GM18861 (cell line): ENCODE data around the gene EHMT2.
"Not testable (repeated sequence)": the region's sequence is repeated elsewhere in the genome, so short reads cannot be mapped to it uniquely, and the experiment has no call there.

Experiments used
- ATAC-seq: cut with Tn5 transposase; IDR thresholded peaks from one replicate; pipeline ENCODE4 v1.9.1; 2021; ENCODE audit not compliant: unreplicated experiment

EHMT2 gene

DNA sequence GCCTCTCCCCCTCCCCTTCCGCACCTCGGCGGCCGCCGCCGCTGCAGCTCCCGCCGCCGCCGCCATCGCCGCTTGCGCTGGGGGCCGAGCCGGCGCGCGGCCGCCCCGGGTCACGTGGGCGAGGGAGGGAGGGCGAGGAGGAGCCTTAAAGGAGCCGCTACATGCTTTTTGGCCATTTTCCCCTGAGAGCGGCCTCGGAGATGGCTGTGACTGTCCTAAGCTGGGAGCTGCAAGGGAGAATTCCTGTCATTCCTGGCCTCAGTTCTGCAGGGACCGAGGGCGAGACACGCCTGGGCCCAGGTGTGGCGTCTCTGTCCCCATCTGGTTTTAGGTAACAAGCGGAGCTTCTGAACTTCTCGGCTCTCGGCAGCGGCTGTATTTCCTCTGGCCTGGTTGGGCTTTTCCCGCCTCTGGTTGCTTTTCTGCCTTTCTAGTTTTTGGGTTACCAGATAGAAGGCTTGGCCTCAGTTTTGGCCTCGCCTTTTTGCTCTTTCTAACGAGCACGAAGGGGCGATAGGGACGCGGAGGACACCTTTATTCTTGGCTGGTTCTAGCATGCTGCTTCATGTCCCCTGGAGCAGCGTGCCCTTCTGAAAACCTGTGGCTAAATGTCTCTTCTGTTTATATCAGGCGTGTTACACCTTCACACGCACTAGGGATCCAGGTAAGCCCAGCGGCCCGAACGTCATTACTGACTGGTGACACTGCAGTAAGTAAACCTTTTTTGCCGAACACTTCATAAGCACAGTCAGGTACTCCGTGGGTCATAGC lies at the start of gene EHMT2:
TSS of gene EHMT2 (minus strand) at position 87 of the 771 bp plus-strand sequence. CDS start at position 66, 21 bp downstream.
- ATAC-seq: peak; percentile 37

DNA sequence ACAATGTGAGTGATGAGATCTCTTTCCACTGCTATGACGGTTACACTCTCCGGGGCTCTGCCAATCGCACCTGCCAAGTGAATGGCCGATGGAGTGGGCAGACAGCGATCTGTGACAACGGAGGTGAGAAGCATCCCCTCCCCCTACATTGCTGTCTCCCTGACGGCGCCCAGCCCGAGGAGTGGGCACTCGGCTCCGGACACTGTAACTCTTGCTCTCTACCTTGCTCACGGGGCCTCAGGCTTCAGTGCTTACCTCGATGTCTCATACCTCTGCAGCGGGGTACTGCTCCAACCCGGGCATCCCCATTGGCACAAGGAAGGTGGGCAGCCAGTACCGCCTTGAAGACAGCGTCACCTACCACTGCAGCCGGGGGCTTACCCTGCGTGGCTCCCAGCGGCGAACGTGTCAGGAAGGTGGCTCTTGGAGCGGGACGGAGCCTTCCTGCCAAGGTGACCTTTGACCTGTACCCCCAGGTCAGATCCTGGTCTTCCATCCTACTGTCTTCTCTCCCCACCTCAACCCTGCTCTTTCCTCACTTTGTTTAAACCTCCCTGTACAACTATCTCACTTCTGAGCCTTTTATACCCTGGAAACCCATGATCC lies 49.7 kb upstream of the EHMT2 start:
- no peak for ATAC-seq

DNA sequence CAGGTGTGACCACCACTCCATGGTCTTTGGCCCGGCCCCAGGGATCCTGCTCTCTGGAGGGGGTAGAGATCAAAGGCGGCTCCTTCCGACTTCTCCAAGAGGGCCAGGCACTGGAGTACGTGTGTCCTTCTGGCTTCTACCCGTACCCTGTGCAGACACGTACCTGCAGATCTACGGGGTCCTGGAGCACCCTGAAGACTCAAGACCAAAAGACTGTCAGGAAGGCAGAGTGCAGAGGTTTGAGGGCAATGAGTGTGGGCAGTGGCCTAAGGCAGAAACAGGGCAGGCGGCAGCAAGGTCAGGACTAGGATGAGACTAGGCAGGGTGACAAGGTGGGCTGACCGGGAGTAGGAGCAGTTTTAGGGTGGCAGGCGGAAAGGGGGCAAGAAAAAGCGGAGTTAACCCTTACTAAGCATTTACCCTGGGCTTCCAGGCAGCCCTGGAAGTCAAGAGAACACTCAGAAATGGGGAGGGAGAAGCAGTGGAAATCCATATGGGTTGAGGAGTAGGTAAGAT lies 48.9 kb upstream of the EHMT2 start:
- no peak for ATAC-seq

DNA sequence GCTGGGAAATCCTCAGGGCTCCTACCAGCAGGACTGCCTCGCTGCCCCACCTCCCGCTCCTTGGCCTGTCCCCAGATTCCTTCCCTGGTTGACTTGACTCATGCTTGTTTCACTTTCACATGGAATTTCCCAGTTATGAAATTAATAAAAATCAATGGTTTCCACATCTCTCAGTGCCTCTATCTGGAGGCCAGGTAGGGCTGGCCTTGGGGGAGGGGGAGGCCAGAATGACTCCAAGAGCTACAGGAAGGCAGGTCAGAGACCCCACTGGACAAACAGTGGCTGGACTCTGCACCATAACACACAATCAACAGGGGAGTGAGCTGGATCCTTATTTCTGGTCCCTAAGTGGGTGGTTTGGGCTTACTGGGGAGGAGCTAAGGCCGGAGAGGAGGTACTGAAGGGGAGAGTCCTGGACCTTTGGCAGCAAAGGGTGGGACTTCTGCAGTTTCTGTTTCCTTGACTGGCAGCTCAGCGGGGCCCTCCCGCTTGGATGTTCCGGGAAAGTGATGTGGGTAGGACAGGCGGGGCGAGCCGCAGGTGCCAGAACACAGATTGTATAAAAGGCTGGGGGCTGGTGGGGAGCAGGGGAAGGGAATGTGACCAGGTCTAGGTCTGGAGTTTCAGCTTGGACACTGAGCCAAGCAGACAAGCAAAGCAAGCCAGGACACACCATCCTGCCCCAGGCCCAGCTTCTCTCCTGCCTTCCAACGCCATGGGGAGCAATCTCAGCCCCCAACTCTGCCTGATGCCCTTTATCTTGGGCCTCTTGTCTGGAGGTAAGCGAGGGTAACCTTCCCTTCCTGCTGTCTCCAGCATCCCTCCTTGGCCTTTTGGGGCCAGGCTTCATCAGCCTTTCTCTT lies 48.2 kb upstream of the EHMT2 start, which contains the start of gene CFB:
TSS of gene CFB (plus strand) at position 589 of the 863 bp plus-strand sequence. CDS start at position 716, 127 bp downstream.
- ATAC-seq: no peak

DNA sequence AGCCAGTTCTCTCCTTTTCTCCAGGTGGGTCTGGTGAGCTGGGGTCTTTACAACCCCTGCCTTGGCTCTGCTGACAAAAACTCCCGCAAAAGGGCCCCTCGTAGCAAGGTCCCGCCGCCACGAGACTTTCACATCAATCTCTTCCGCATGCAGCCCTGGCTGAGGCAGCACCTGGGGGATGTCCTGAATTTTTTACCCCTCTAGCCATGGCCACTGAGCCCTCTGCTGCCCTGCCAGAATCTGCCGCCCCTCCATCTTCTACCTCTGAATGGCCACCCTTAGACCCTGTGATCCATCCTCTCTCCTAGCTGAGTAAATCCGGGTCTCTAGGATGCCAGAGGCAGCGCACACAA lies 47.6 kb upstream of the EHMT2 start:
- ATAC-seq: no peak

DNA sequence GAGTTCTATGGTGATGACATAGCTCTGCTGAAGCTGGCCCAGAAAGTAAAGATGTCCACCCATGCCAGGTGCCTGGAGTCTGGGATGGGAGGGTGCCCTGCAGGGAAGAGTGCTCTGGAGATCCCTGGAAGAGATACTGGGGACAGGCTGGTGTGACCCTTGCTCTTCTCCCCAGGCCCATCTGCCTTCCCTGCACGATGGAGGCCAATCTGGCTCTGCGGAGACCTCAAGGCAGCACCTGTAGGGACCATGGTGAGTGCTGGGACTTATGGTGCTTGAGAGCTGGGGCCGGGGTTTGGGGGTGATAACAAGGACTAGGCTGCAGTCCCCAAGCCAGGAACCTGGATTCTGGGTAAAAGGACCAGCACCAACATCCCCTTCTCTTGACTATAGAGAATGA lies 46.2 kb upstream of the EHMT2 start:
- ATAC-seq: no peak

DNA sequence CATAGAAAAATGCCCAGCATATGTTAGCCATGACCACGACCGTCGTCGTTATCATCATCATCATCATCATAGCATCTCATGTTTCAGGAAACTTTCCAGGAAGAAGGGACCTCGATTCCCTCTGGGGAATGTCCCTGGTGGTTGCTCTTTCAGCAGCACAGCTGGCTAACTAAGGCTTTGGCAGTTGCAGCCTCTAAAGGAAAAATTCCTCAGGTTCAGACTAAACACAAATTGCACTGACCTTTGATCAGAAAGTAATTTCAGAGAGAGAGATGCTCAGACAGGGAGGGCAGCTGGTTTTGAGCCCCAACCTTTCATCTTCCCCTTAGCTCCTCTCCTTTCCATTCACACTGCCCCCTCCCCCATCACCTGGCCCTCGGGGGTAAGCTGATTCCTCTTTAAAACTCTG lies 42.8 kb upstream of the EHMT2 start:
- ATAC-seq: no peak

DNA sequence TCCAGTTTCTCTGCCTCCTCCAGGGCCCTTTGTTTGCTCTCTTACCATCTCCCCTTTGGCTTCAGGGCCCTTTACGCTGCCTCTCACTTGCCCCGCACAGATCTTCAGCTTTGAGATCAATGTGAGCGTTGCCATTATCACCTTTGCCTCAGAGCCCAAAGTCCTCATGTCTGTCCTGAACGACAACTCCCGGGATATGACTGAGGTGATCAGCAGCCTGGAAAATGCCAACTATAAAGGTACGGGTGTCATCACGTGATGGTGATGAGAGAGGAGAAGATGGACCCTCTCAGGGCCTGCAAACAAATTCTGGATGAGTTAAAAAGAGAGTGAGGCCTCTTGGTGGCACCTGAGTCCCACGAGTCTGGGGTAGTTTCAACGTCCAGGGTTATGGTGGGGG lies 38.3 kb upstream of the EHMT2 start:
- no peak for ATAC-seq

DNA sequence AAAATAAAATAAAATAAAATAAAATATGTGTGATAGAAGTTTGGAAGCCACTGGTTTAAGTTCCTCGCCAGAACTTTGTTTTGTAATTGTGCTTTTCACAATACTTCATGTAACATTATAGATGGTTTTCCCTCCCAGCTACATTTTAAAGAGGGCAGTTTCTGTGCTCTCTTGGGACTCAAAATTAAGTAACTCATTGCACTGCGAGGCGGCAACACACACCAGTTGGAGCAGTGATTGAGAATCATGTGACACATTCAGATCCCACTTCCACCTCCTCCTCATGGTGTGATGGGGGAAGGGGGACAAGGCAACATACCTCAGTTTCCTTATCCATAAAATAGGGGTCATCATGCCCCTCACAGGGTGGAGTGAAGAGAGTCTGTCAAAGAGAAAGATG lies 37.5 kb upstream of the EHMT2 start:
- no peak for ATAC-seq

DNA sequence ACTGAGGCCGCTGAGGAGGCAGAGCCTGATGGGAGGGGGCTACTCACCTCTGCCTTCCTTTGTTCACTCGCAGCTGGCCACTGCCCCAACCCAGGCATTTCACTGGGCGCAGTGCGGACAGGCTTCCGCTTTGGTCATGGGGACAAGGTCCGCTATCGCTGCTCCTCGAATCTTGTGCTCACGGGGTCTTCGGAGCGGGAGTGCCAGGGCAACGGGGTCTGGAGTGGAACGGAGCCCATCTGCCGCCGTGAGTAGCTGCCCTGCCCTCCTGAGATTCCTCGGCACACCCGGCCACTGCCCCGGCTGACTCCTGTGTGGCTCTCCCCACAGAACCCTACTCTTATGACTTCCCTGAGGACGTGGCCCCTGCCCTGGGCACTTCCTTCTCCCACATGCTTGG lies 36.0 kb upstream of the EHMT2 start:
- no peak for ATAC-seq

DNA sequence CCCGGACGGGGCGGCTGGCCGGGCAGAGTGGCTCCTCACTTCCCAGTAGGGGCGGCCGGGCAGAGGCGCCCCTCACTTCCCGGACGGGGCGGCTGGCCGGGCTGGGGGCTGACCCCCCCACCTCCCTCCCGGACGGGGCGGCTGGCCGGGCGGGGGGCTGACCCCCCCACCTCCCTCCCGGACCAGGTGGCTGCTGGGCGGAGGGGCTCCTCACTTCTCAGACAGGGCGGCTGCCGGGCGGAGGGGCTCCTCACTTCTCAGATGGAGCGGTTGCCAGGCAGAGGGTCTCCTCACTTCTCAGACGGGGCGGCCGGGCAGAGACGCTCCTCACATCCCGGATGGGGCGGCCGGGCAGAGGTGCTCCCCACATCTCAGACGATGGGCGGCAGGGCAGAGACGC lies 34.6 kb upstream of the EHMT2 start:
- not testable (repeated sequence) for ATAC-seq

DNA sequence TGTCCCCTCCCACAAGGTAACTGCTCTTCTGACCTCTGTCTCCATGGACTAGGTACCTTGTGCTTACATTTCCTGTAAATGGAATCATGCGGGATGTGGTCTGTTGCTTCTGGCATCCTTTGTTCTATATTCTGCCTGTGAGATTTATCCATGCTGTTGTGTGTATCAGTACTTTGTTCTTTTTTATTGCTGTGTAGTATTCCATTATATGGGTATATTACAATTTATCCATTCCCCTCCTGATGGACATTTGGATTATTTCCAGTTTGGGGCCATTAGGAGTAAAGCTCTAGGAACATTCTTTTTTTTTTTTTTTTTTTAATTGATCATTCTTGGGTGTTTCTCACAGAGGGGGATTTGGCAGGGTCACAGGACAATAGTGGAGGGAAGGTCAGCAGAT lies 33.5 kb upstream of the EHMT2 start:
- no peak for ATAC-seq

DNA sequence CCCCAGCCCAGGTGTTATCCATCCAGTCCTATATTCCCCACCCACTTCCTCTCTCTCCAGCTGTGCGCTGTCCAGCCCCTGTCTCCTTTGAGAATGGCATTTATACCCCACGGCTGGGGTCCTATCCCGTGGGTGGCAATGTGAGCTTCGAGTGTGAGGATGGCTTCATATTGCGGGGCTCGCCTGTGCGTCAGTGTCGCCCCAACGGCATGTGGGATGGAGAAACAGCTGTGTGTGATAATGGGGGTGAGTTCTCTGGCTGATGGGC lies 31.1 kb upstream of the EHMT2 start:
- ATAC-seq: no peak

DNA sequence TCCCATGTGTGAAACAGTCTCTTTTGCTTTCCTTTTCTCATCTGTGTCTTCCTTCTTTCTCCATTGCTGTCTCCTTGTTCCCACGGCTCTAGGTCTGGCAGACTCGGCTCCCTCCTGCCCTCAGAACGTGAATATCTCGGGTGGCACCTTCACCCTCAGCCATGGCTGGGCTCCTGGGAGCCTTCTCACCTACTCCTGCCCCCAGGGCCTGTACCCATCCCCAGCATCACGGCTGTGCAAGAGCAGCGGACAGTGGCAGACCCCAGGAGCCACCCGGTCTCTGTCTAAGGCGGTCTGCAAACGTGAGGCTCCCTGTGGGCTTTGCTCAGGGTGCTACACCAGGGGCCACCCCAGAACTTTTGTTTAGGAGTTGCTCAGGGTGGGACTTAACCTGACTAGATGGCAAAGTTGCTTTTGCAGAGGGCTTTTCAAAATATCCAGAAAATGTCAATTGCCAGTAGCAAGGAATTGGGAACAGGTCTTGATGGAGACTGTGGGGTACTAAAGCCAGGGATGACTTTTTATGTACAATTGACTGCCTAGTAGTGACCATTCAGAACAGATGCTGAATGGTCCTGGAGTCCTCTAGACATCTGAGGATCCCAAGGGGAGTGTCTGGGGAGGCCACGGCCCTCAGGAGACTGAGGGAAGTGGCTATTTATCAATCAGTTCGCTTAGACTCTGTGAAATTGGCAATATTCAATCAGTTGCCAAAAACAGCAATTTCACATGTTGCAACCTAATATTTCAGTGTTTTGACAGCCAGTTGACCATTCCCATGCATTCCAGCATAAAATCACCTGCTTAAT lies 30.6 kb upstream of the EHMT2 start:
- no peak for ATAC-seq

DNA sequence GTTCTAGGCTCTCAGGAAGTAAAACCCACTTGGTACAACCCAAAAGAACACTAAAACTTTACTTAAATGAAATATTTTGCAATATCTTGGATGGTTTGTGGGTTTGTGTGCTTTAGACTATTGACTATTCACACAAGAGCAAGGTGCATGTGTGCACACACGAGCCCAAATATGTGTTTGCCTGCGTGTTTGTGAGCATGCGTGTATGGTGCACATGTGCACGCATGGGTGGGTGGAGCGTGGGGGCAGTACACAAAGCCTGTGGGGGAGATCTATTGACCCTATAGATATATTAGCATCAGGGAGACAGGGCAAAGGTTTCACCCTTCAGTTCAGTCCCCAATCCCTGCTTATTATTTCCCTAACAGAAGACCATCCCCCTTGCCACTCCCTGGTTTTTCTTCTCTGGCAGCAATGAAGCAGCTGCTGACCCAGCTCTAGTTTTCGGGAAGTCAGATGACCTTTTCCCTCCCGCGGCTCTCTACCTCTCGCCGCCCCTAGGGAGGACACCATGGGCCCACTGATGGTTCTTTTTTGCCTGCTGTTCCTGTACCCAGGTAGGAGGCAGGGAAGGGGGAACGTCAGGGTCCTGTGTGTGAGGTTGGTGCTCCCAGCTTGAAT lies 29.9 kb upstream of the EHMT2 start, which contains the start of gene C2:
TSS of gene C2 (plus strand) at position 476 of the 621 bp plus-strand sequence. CDS start at position 512, 36 bp downstream.
- ATAC-seq: no peak

DNA sequence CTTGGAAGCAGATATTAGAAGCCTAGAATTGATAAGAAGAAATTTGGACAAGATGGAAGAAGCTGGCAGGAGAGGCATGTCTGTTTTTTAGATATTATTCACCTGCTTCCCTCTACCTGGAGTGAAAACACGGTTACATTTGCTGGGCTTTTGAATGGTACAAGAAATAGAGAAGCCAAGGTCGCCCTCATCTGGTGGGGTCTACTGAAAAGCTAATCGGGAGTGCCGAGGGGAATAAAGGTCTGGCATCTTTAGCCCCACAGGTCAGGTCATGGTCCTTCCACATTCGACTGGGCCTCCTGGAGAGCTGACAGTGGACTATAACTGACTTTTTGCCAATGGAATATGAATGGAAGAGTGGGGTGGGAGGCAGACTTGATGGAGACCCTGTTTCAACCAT lies 25.4 kb upstream of the EHMT2 start:
- ATAC-seq: no peak

DNA sequence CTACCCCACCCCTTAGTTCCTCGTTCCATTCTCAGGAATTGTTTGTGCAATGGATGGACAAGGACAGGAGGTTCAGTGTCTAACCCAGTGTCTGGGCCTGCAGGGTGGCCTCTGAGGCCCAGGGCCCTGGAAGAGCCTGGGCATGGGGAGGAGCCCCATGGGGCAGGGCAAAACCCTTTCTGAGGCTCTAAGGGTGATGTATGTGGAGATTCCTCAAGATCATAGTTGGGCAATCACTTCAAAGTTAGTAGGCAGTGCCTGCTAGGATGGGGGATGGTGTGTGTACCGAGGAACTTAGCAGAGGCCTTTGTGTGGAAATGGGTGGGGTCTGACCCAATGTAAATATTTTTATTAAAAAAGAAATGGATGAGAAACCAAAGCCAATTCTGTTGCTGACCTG lies 23.3 kb upstream of the EHMT2 start:
- ATAC-seq: no peak

DNA sequence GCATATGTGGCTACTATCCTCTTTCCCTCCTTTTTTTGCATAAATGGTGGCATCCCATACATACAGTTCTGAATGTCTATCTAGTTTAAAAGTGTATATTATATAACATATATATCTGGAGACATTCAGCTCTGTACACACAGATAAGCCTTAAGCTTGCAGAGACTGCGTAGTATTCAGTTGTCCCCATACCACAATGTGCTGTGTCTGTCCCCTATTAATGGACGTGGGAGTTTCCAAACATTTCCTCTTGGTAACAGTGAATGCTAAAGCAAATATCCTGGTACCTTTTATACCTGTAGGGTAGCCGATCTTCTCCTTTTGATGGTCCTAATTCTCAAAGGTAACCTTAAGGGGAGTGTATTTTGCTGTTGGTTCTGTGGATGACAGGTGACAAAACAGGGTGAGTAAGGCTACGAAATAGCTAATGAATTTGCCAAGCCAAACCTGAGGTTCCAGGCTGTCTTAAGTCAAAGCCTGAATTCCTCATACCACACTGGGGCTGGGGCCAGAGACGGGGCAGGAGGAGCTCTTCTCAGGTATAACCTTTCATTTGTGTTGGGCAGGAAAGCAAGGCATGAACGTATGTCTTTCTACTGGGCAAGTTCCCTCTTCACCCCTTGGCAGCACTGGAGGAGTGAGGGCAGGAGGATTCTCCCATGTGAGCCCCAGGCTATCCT lies 22.3 kb upstream of the EHMT2 start:
- no peak for ATAC-seq

DNA sequence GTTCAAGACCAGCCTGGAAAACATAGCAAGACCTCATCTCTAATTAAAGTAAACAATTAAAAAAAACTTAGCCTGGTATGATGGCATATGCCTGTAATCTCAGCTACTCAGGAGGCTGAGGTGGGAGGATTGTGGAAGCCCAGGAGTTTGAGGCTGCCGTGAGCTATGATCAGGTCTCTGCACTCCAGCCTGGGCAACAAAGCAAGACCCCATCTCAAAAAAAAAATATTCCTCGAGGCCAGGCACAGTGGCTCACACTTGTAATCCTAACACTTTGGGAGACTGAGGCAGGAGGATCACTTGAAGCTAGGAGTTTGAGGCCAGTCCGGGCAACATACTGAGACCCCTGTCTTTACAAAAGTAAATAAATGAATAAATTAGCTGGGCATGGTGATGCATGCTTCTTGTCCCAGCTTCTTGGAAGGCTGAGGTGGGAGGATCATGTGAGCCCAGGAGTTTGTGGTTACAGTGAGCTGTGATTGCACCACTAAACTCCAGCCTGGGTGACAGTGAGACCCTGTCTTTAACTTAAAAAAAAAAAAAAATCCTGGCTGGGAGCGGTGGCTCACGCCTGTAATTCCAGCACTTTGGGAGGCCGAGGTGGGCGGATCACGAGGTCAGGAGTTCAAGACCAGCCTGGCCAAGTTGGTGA lies 20.7 kb upstream of the EHMT2 start:
- no peak for ATAC-seq
